Stimulated activated CD4-positive, alpha-beta T cell treated with anti-CD3 and anti-CD28 coated beads, TNF-alpha, amount 100 ng/mL, for 1 hour (primary cell): ENCODE measurements around the gene HDAC3.

Experiments
- DNase-seq, 3 donors: peaks; one replicate each; pipeline ENCODE4 v3.0.0-alpha.2; 2020; ENCODE audit warnings: low read depth in 3 of 3, low spot score in 1 of 3

Gene HDAC3

DNA sequence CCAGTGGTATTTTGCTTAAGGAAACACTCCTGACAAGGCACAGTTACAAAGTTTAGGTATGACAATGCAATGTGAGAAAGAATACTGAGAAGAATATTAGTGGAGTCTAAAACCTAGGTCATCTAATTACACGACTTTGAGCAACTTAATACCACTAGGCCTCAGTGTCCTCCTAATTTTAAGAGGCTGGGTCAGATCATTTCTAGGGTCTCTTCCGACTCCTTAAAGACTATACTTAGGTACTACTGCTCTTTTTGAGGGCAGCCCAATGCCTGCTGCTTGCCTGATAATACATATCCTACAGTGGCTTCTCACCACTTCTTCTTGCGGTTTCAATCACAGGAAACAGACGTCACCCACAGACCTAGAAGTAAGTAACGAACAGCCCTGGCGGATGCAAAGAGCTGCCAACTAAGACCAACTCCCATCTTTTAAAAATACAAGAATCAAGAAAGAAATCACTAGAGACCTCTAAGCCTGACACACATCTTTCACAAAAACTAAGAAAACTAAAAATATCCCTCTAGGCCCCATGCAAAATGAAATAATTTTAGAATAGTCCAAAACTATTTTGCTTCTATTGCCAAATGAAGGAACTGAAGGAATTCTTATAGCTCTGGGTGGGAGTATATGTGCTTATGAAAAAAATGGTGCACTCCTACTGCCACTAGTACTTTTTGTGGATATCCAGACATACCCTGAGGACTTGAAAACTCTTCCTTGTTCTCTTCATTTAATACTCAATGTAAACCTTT, 30.9 kb downstream of the HDAC3 start:
- peak in 2 of 3 donors; percentile 47 to 49 for DNase-seq

DNA sequence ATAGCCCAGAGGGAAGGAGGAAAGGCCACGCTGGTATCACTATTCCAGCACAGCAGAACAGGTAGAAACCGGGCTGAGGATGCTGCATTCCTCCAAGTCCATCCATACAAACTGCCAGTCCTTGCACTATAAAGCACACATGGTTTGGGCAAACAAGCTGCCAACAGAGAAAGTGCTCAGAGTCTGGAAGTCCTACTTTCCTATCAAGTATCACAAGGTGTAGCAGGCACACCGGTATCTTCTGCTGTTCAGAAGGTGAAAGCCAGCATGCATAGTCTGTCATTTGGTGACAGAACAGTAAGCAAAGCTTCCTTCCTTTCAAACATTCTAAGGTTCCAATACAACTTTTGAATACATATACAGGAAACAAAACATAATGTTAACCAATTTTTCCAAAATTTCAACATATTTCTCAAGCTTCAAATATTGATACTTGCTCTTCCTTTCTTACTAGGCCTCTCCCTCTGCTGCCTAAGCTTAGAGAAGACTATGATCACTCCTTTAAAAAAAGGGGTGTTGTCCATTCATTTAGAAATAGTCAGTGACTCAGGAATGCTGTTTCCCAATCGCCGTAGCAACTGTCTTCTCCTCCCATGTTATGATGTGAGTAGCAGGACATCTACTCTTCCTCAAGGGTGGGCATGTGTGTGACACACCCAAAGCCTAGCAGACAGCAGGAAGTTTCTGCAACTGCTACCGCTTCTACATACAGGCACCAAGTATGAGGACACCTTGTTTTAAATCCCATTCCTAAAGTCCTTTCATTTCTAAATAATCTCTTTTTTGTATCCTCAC, 32.5 kb downstream of the HDAC3 start:
- no peak for DNase-seq

DNA sequence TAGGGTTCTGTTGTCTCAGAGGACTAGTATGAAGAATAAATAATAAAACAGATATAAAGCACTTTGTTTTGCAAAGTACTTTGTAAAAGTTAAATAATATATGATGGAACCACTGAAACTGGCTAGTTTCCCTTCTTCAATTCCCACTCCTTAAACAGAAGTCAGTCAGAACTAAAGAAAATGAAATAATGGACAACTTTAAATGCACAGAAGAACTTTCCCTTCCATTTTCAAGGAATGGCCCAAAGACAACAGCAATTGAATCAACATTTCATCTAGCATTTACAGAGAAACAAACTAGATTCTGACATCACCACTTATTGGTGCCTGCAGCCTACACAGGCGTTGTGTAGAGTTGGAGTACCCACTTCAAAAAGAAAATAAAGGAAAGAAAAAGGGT, 34.0 kb downstream of the HDAC3 start:
- no peak for DNase-seq

DNA sequence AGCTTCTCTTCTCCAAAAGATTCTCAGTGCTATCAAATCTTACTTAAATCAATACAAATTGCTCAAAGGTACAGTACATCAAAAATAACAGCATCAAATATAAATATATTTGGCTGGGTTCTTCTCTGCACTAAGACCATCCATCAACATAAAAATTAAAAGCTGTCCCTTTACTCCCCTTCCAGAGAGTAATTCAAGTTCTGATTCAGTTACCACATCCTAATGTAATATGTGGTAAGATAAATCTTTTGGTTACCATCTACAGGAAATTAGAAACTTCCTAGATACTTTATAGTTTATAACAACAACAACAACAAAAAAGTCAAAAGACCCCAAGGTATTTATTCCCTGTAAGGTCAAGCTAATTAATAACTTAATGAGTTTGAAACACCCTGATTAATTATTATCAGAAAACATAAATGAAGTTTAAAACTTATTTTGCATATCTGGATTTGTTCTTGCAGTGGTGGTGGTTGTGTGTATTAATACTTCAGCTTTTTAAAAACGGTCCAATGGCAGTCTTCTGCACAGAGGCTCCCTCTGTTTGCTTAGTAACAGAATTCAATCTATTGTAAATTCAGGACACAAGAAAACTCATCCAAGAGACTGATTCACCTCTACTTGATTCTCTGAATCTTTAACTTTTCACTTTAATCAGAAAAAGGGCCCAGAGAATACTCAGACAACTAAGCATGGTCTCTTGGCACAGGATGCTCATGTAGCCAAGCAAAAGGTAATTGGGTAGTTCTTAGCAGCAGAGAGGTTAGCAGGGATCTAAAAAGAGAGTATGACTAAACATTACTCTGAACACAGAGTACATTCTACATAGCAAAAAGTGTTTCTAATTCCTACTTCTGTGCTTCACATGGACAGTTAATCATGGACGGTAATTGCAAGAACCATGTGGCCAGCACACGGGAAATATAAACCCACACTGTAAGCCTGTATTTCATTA, 38.0 kb downstream of the HDAC3 start:
- DNase-seq: no peak

DNA sequence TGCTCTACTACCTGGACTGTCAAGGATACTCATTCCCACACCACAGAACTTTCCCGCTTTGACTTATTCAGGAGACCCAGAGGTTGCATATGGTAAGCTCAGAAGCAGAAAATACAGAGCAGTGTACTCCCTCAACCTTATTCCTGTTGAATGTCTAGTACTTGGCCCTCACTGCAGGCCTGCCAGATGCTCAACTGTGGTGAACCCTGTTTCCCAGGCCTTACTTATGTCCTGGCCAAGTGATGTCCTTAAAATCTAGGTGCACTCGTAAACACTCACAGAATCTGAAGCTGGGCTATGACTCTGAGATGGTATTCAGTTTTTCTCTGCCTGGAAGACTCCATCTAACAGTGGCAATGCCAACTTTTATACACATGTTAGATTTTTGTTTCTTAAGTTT, 38.8 kb downstream of the HDAC3 start:
- no peak for DNase-seq

DNA sequence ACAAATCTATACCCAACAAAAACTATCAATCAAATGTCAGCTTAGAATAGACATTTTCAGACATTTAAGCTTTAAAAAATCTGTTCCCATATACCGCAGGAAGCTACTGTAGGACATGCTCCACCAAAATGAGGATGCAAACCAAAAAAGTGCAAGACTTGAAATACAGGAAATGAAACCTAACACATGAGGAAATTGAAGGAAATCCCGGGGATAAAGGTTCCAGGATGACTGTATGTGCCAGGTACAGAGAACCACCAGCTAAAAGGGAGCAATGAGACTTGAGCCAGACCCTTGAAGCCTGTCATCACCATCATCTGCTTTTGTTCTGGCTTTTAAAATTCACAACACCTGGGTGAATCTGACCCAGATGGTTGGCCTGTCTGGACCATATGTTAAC, 39.3 kb downstream of the HDAC3 start:
- no peak for DNase-seq

DNA sequence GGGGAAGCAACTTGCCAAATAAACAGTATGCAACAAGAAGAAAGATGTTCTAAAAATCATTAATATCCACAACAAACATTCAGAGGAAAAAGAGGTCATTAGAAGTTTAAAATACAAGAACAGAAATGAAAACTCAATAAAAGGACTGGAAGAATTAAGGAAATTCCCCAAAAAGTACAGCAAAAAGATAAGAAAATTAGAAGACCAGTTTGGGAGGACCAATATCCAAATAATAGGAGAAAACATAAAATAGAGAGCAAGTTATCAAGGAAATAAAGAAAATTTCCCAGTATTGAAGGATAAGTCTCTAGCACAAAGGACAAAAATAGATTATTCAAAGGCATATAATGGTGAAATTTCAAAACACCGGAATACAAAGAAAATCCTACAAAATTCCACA, 39.8 kb downstream of the HDAC3 start:
- DNase-seq: no peak

DNA sequence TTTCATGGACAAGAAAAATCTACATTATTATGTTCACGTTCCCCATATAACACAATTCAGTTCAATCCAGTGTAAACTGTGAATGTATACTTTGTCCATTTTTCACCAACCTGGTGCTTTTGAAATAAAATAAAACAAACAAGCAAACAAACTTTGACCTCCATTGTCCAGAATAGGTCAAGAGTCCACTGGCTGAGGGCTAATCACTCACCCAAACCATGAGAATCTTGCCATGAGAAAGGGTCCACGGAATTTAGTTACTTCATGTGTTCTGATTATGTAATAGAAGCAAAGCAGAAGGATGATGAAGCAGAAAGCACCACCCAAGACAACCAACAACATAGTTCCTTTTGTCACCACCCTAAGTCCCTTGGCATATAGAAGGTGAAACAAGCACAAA, 46.5 kb downstream of the HDAC3 start:
- no peak for DNase-seq

DNA sequence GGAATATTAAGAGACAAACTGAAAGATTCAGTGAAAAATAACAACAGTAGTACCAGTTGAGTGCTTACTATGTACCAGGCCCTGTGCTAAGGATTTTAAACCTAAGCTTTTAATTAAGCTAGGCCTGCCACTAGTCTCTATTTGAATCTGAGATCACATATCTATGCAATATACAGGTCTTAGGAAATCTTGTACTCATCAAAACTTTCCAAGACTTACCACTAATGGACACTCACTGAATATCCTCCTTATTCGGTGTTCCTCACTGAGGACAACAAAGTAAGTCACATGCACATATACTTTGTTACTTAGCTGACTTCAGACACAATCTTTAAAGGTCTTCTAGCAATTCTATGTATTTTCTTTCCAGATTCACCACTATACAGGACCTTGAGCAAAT, 50.4 kb downstream of the HDAC3 start:
- DNase-seq: no peak

DNA sequence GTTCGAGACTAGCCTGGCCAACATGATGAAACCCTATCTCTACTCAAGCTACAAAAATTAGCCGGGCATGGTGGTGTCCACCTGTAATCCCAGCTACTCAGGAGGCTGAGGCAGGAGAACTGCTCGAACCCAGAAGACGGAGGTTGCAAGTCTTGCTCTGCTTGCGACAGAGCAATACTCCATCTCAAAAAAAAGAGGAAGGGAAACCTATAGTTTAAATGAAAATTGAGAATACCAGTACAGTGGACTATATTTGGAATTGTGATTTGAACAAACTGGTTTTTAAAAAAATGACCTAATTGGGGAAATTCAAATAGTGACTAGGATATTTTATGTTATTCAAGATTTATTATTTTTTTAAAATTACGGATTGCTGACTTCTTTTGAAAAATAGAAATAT, 51.1 kb downstream of the HDAC3 start:
- no peak for DNase-seq

DNA sequence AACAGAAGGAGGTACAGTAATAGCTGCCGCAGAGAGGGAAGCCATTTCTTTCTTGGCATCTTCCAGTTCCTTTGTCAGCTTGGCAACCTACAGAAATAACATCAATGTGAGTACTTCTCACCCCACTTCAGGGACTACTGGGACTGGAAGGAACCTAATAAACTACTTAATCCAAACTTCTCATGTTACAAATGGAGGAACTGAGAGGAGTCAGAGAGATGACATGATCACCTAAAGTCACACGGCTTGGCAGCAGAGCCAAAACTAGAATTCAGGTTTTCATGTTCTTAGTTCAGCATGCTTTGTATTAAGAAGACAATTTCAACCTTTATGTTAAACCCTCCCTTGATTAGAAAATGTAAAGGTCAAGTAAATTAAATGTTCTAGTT, 62.5 kb downstream of the HDAC3 start:
- no peak for DNase-seq

DNA sequence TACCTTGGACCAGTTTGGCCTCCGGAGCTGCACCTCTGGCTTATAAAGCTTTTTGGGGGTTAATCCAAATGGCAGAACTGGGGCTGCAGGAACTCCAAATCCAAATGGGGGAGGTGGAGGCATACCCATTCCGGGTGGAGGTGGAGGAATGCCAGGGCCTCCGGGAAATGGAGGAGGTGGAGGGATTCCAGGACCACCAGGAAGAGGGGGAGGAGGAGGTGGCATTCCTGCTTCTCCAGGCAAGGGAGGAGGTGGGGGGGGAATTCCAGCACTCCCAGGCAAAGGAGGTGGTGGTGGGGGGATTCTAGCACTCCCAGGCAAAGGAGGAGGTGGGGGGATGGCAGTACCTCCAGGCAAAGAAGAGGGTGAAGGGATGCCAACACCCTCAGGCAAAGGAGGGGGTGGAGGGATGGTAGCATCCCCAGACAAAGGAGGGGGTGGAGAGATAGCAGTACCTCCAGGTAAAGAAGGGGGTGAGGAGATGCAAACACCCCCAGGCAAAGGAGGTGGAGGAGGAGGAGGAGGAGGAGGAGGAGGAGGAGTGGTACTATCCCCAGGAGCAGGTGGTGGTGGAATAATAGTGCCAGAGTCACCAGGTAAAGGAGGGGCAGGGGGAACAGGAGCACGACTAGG, 63.0 kb downstream of the HDAC3 start:
- no peak for DNase-seq
